ENCODE measurements around the gene CFDP1.

The CFDP1 gene

GRCh38 chr16:75432828-75433731 lies at the start of gene CFDP1:
TSS of gene CFDP1 (minus strand) at chr16:75433503. CDS start at chr16:75433352, 151 bp downstream.
- H3K4me3 ChIP-seq (ENCODE audit: low read depth, low read length), result peak within 1 kb of the TSS; percentile 83
- TF ChIP-seq CTCF (IDR thresholded peaks at IDR 0.05; ENCODE audit: borderline replicate concordance, insufficient read depth, low read depth, low read length), result no peak

- H3K4me3 ChIP-seq (ENCODE audit: low read depth, low read length), result no peak overlapping the region
- TF ChIP-seq CTCF (IDR thresholded peaks at IDR 0.05; ENCODE audit: borderline replicate concordance, insufficient read depth, low read depth, low read length), result no peak
Measured at GRCh38 chr16:75482434-75483205, 49.3 kb upstream of the CFDP1 start.

DNA sequence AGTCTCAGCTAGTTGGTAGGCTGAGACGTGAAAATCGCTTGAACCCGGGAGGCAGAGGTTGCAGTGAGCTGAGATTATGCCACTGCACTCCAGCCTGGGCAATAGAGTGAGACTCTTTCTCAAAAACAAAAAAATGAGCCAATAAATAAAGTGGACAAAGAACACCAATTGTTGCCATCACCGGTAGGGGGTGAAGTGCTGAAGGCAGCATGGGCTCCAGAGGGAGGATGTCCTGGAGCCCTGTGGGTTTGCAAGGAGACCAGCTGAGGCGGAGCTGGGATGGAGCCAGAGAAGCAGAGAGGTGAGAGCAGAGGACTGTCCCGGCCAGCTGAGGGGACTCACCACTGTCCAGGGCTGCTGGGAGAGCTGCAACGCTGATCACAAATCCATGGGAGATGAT lies 48.2 kb upstream of the CFDP1 start:
- H3K4me3 ChIP-seq (ENCODE audit: low read depth, low read length), result no peak overlapping the region
- no peak for TF ChIP-seq CTCF (IDR thresholded peaks at IDR 0.05; ENCODE audit: borderline replicate concordance, insufficient read depth, low read depth, low read length)

GRCh38 chr16:75479421-75479990 lies 46.2 kb upstream of the CFDP1 start:
- no peak for TF ChIP-seq CTCF (IDR thresholded peaks at IDR 0.05; ENCODE audit: borderline replicate concordance, insufficient read depth, low read depth, low read length)

DNA sequence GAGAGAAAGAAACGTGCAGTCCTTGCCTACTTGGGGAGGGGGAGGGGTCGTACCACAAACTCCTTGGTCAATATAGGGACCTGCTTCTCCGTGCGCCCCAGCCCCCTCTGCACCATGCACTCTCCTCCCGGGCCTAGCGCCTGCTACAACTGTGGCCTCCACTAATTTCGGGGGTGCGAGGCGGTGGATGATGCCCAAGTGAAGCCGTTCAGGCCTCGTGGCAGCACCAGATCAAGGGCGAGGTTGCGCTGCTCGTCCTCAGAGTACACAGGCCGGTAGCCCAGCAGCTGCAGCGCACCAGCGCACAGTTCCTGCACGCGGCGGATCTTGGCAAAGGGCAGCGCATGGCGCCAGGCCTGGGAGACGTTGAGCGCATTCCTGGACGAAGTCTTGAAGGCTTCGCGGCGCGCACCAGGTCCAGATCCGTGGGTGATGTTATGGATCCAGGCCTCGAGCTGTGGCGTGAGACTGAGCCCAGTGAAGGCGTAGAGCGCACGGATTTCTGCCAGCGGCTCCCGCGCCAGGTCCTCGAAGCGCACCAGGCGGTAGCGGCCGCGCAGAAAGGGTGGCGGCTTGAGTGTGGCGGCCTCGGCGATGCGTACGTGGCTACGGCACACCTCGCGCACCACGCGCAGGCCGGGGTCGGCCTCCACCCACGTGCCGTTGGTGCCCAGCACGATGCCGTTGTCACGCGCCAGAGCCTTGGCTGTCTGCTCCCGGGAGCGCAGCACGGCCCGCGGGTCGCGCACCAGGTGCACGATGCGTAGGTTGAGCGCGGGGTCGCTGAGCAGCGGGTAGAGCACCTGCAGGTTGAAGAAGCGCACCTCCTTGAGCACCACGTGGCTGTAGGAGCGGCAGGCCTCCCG lies 45.4 kb upstream of the CFDP1 start:
- no peak overlapping the region for H3K4me3 ChIP-seq (ENCODE audit: low read depth, low read length)
- TF ChIP-seq CTCF (IDR thresholded peaks at IDR 0.05; ENCODE audit: borderline replicate concordance, insufficient read depth, low read depth, low read length), result no peak

More at GRCh38 chr16:75479421-75479990, 46.2 kb upstream of the CFDP1 start:
- no peak overlapping the region for H3K4me3 ChIP-seq (ENCODE audit: low read depth, low read length)

DNA sequence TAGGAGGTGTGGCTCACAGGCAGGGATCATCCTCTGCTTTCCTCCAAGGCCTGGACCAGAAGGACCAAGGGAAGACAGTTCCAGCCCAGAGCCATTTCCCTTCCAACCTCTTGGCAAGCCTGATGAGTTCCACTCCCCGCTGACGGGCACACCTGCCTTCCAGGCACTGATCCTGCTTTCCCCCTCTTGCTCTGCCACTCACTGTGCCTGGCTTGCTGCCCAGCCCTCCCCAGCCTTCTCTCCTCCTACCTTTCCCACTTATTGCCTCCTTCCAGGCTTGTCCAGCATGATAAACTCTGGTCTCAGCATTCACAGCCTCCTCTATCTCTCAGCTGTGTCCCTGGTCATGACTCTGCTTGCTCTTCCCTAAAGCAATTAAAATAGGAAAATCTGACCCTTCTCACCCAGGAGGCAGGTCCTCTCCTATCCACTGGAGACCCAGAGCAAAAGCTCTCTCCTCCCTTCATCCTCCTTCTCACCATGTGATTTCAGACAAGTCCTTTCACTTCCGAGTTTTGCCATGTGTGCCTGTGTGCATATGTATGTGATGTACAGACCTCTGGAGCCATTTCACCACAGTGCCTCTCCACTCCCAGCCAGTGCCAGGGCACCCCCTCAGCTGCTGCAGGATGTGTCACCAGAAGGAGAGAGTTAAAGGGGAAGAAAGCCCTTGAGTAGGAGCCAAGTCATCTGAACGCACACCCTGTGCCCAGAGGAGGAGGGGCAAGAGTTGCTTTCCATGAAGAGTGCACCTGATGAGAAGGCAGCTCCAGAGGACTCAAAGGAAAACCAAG lies 44.6 kb upstream of the CFDP1 start:
- H3K4me3 ChIP-seq (ENCODE audit: low read depth, low read length), result no peak overlapping the region
- no peak for TF ChIP-seq CTCF (IDR thresholded peaks at IDR 0.05; ENCODE audit: borderline replicate concordance, insufficient read depth, low read depth, low read length)
